Activated CD8-positive, alpha-beta T cell treated with anti-CD3 and anti-CD28 coated beads for 36 hours (primary cell): ENCODE results near the gene TTC39A. TPM values are rescaled to one million over a fixed set of nuclear protein-coding genes. Genes with fewer than 3 reads are reported as not detected.

Source experiments
- ATAC-seq: fragments of 200-7000 bp; cut with Tn5 transposase; one replicate; pipeline ENCODE4 v1.10.0; 2021; ENCODE audit warnings: mild to moderate bottlenecking, moderate library complexity
- CTCF ChIA-PET: fragments of 350-600 bp; sonication (Branson Sonifier 250); formaldehyde crosslinking; loops from one replicate; lab custom pipeline; 2021; ENCODE audit warnings: antibody characterized with exemption; lab: Charles Lee
- POLR2A ChIA-PET: fragments of 350-600 bp; sonication (Branson Sonifier 250); formaldehyde crosslinking; loops from one replicate; lab custom pipeline; 2021; ENCODE audit warnings: antibody characterized with exemption; lab: Charles Lee
- DNase-seq: peaks from one replicate; pipeline ENCODE4 v3.0.0-alpha.2; 2020
- H3K27ac Mint-ChIP-seq: one replicate; pipeline ENCODE4 v1.8.0; 2021; ENCODE audit warnings: mild to moderate bottlenecking, mixed read lengths
- H3K27me3 Mint-ChIP-seq: one replicate; pipeline ENCODE4 v1.8.0; 2021; ENCODE audit warnings: mixed read lengths
- H3K36me3 Mint-ChIP-seq: one replicate; pipeline ENCODE4 v1.8.0; 2021; ENCODE audit warnings: low read depth, mixed read lengths
- H3K4me1 Mint-ChIP-seq: one replicate; pipeline ENCODE4 v1.8.0; 2021; ENCODE audit warnings: low read depth, mixed read lengths
- H3K4me3 Mint-ChIP-seq: one replicate; pipeline ENCODE4 v1.8.0; 2021; ENCODE audit warnings: mild to moderate bottlenecking, moderate library complexity, mixed read lengths
- H3K9me3 Mint-ChIP-seq: one replicate; pipeline ENCODE4 v1.8.0; 2021; ENCODE audit warnings: mixed read lengths
- CTCF ChIP-seq: fragments of 200-600 bp; IDR thresholded peaks from one replicate; pipeline ENCODE4 v1.8.0; 2022; ENCODE audit warnings: antibody characterized with exemption, mild to moderate bottlenecking
- intact Hi-C: fragments of 100-400 bp; cut with micrococcal nuclease; formaldehyde crosslinking; loops from one replicate; pipeline ENCODE4 v1.10.0; 2022
- total RNA-seq, 2 experiments: library from RNA; stranded (reverse); gene quantifications; one replicate each; pipeline ENCODE4 v1.2.3, GENCODE V29; 2021

Gene TTC39A
- total RNA-seq, 2 experiments from 2014 or later = 0.50 TPM; not detected in 1

DNA sequence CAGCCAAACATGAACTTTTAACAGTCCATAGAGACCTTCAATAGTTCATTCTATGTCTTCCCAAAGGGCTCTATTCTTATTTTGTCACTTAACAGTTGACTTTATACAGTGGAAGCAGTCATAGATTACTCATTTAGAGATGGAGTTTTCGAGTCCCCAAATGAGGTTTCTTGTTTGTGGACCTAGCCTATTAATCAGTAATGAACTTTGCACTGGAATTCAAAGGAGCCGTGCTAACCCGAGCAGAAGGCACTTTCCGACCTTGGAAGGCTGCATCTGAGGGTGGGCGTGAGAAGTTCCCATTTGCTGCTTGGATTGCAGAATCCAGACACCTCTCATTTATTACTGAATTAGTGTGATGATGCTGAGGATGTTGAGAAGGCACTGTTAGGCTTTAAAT lies 46.4 kb downstream of the TTC39A start:
- POLR2A ChIA-PET = no interaction called here
- ATAC-seq = no peak

GRCh38 chr1:51282605-51283004 lies 47.8 kb downstream of the TTC39A start:
- TF ChIP-seq CTCF = no peak
- H3K9me3 Mint-ChIP-seq = no peaks in the 10 kb centered on the region
- H3K4me1 Mint-ChIP-seq = peaks cover 13% of the 10 kb centered on the region
- intact Hi-C loops = no loop called here
- CTCF ChIA-PET = interaction anchor here (1.5 kb wide), 1 partner anchor 13 kb away, joined by 5 read pairs; no protein-coding TSS in a partner anchor
- H3K4me3 Mint-ChIP-seq = no peak overlapping the region
- no peak overlapping the region for H3K27ac Mint-ChIP-seq
- no peaks in the 10 kb centered on the region for H3K27me3 Mint-ChIP-seq
- peak; percentile 15 for ATAC-seq
- H3K36me3 Mint-ChIP-seq = no peaks in the 10 kb centered on the region
- POLR2A ChIA-PET = no interaction called here
- DNase-seq = no peak

More for the DNA sequence above, 46.4 kb downstream of the TTC39A start:
- no peak for DNase-seq
- Mint-ChIP-seq H3K27ac (no peak overlapping the region), H3K4me1 (peaks cover 13% of the 10 kb centered on the region), H3K9me3 (no peaks in the 10 kb centered on the region), H3K36me3 (no peaks in the 10 kb centered on the region), H3K4me3 (no peak overlapping the region), H3K27me3 (no peaks in the 10 kb centered on the region)
- CTCF ChIA-PET = no interaction called here
- intact Hi-C loops = no loop called here
- no peak for TF ChIP-seq CTCF

- intact Hi-C loops = no loop called here
- Mint-ChIP-seq H3K4me3 (no peak overlapping the region), H3K9me3 (no peaks in the 10 kb centered on the region), H3K27ac (no peak overlapping the region), H3K36me3 (no peaks in the 10 kb centered on the region), H3K4me1 (peaks cover 13% of the 10 kb centered on the region), H3K27me3 (no peaks in the 10 kb centered on the region)
- ChIA-PET CTCF (no interaction called here), POLR2A (no interaction called here)
- no peak for TF ChIP-seq CTCF
- ATAC-seq (no peak), DNase-seq (no peak)
Observed at GRCh38 chr1:51281807-51282206, 48.6 kb downstream of the TTC39A start.

GRCh38 chr1:51280321-51280978 lies 49.9 kb downstream of the TTC39A start:
- no peaks in the 10 kb centered on the region for H3K9me3 Mint-ChIP-seq
- ChIA-PET CTCF (interaction anchor here (1.0 to 1.1 kb wide), 3 partner anchors 15 to 90 kb away, joined by 3 to 6 read pairs (median 4); no protein-coding TSS in a partner anchor), POLR2A (no interaction called here)
- H3K27me3 Mint-ChIP-seq = no peaks in the 10 kb centered on the region
- TF ChIP-seq CTCF = peak; percentile 1
- no peak for ATAC-seq
- H3K4me1 Mint-ChIP-seq = peaks cover 13% of the 10 kb centered on the region
- intact Hi-C loops = no loop called here
- DNase-seq = no peak
- no peak overlapping the region for H3K27ac Mint-ChIP-seq
- no peaks in the 10 kb centered on the region for H3K36me3 Mint-ChIP-seq
- no peak overlapping the region for H3K4me3 Mint-ChIP-seq

GRCh38 chr1:51276286-51276685 lies 54.1 kb downstream of the TTC39A start:
- Mint-ChIP-seq H3K4me3 (no peak overlapping the region), H3K9me3 (no peaks in the 10 kb centered on the region), H3K36me3 (peaks cover 4% of the 10 kb centered on the region), H3K4me1 (peaks cover 2% of the 10 kb centered on the region), H3K27me3 (no peaks in the 10 kb centered on the region), H3K27ac (no peak overlapping the region)
- ATAC-seq (no peak), DNase-seq (no peak)
- CTCF ChIA-PET = no interaction called here
- POLR2A ChIA-PET = interaction anchor here (1.4 kb wide), 1 partner anchor 40 kb away, joined by 3 read pairs; the partner anchor contains the start of gene RNF11
- intact Hi-C loops = no loop called here
- no peak for TF ChIP-seq CTCF
